Naive thymus-derived CD8-positive, alpha-beta T cell (primary cell): ENCODE data around the gene IKBKG. TPM values are rescaled to one million over a fixed set of nuclear protein-coding genes. Genes with fewer than 3 reads are reported as not detected.
"Not testable (repeated sequence)": the region's sequence is repeated elsewhere in the genome, so short reads cannot be mapped to it uniquely, and the experiment has no call there.

Source experiments
- ATAC-seq, 2 donors: fragments of 150-1000 bp; cut with Tn5 transposase in 1 of 2; sonication (Bioruptor Pico), chemical (Tn5 transposase) in 1 of 2; 1 replicate in 1 of 2; 2 replicates in 1 of 2; pipeline ENCODE4 v1.10.0; 2021; ENCODE audit warnings: mild to moderate bottlenecking in 2 of 2, moderate library complexity in 2 of 2
- POLR2A ChIA-PET: fragments of 350-600 bp; sonication (Branson Sonifier 250); formaldehyde crosslinking; loops from one replicate; lab custom pipeline; 2021; ENCODE audit warnings: antibody characterized with exemption; lab: Charles Lee
- DNase-seq, 10 donors: peaks; one replicate each; pipeline versions ENCODE4 v3.0.0 to v3.0.0-alpha.2; 2020 to 2022
- H3K27ac Mint-ChIP-seq, 10 donors: one replicate each; pipeline ENCODE4 v1.8.0; 2020 to 2022; ENCODE audit warnings: mild to moderate bottlenecking in 10 of 10, mixed read lengths in 10 of 10, moderate library complexity in 4 of 10, inconsistent platforms in 1 of 10
- H3K27me3 Mint-ChIP-seq, 5 donors: one replicate each; pipeline ENCODE4 v1.8.0; 2021 to 2022; ENCODE audit warnings: mixed read lengths in 5 of 5
- H3K36me3 Mint-ChIP-seq, 3 donors: one replicate each; pipeline ENCODE4 v1.8.0; 2020 to 2022; ENCODE audit warnings: mixed read lengths in 3 of 3, mild to moderate bottlenecking in 2 of 3, inconsistent platforms in 1 of 3
- H3K4me1 Mint-ChIP-seq, 4 donors: one replicate each; pipeline ENCODE4 v1.8.0; 2021 to 2022; ENCODE audit warnings: mixed read lengths in 4 of 4
- H3K4me3 Mint-ChIP-seq, 10 donors: one replicate each; pipeline ENCODE4 v1.8.0; 2020 to 2022; ENCODE audit warnings: mild to moderate bottlenecking in 10 of 10, mixed read lengths in 10 of 10, moderate library complexity in 6 of 10, inconsistent platforms in 1 of 10
- H3K9me3 Mint-ChIP-seq, 9 donors: one replicate each; pipeline ENCODE4 v1.8.0; 2020 to 2022; ENCODE audit warnings: mixed read lengths in 9 of 9, mild to moderate bottlenecking in 3 of 9, inconsistent platforms in 1 of 9, moderate library complexity in 1 of 9
- polyA plus RNA-seq, 3 donors: library from polyadenylated mRNA; unstranded; fragments of 300-500 nt; fragmentation: Illumina TruSeq; gene quantifications; one replicate each; pipeline ENCODE4 v1.2.3, GENCODE V29; 2021
- total RNA-seq, 8 experiments: library from RNA in 2 of 8; stranded (reverse) in 2 of 8; gene quantifications; one replicate each; pipeline ENCODE4 v1.2.3 and lab custom pipeline; 2021 to 2026

IKBKG gene
- total and polyA plus RNA-seq, 5 experiments from 2014 or later, result 18.4 to 48.2 (median 24.2) TPM

- ATAC-seq, result peak; percentile 74 to 85
- H3K4me3 Mint-ChIP-seq, H3K4me1 Mint-ChIP-seq, H3K36me3 Mint-ChIP-seq, H3K27me3 Mint-ChIP-seq, H3K9me3 Mint-ChIP-seq, DNase-seq, POLR2A ChIA-PET, H3K27ac Mint-ChIP-seq: not testable (repeated sequence)
Measured at GRCh38 chrX:154573061-154573460, 25.6 kb downstream of the IKBKG start.

DNA sequence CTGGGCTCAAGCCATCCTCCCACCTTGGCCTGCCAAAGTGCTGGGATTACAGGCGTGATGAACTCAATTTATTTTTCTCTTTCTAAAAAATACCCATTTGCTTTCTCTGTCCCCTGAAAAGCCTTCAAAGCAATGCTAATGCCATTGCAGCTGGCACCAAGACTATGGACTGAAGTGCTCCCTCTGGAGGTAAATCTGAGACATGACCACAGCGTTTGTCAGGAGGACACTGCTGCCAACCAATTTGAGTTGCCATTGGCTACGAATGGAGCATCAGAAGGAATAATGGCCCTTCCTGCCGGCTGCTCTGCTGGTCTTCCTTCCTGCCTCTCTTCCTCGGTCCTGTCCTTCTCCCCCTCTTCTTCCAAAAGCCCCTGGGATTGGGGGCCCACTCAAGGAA is 27.7 kb downstream of the IKBKG start:
- H3K9me3 Mint-ChIP-seq, H3K27me3 Mint-ChIP-seq, H3K36me3 Mint-ChIP-seq, H3K4me3 Mint-ChIP-seq, H3K27ac Mint-ChIP-seq, POLR2A ChIA-PET, H3K4me1 Mint-ChIP-seq, DNase-seq: not testable (repeated sequence)
- ATAC-seq, result peak in 1 of 2 donors; percentile 64

DNA sequence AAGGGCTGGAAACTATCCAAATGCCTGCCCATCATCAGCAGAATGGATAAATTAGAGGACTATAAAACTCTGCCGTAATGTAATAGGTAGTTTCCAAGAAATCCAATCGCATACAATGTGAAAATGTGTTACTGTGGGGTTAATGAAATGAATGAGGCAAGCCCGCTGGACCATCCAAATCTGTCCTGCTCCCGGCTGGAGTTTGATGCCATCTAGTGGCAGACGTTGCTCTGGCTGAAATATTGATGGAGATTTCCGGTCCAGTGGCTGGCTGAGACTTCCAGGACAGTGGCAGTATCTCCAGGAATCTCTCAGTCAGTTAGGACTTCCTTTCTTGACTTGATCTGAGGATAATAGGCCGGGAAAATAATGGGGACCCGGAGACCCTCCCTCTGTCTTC is 35.6 kb downstream of the IKBKG start:
- H3K4me1 Mint-ChIP-seq, H3K9me3 Mint-ChIP-seq, DNase-seq, H3K27me3 Mint-ChIP-seq, ATAC-seq, POLR2A ChIA-PET, H3K27ac Mint-ChIP-seq, H3K36me3 Mint-ChIP-seq, H3K4me3 Mint-ChIP-seq: not testable (repeated sequence)

- POLR2A ChIA-PET, H3K36me3 Mint-ChIP-seq, ATAC-seq, H3K4me3 Mint-ChIP-seq, H3K27me3 Mint-ChIP-seq, DNase-seq, H3K27ac Mint-ChIP-seq, H3K9me3 Mint-ChIP-seq, H3K4me1 Mint-ChIP-seq: not testable (repeated sequence)
Measured at GRCh38 chrX:154584585-154585183, 37.3 kb downstream of the IKBKG start, which contains the start of gene CTAG1A. TSS of gene CTAG1A (plus strand) at chrX:154585133. CDS start at chrX:154585207, 74 bp downstream.

- DNase-seq, H3K4me3 Mint-ChIP-seq: not testable (repeated sequence)
Measured at GRCh38 chrX:154590415-154590814, 43.0 kb downstream of the IKBKG start.

GRCh38 chrX:154592505-154592904 is 45.1 kb downstream of the IKBKG start:
- peaks cover 4 to 11% (median 8%) of the 10 kb centered on the region in 4 donors for H3K4me1 Mint-ChIP-seq
- ATAC-seq (no peak), DNase-seq (no peak)
- peaks cover 0 to 7% (median 0%) of the 10 kb centered on the region in 9 donors for H3K9me3 Mint-ChIP-seq
- POLR2A ChIA-PET, result no interaction called here
- H3K27me3 Mint-ChIP-seq, result no peaks in the 10 kb centered on the region
- H3K27ac Mint-ChIP-seq, result no peak overlapping the region
- peak overlapping the region in 1 of 10 donors; percentile 5 for H3K4me3 Mint-ChIP-seq
- no peaks in the 10 kb centered on the region for H3K36me3 Mint-ChIP-seq

More at GRCh38 chrX:154590415-154590814, 43.0 kb downstream of the IKBKG start:
- H3K27me3 Mint-ChIP-seq, H3K36me3 Mint-ChIP-seq, ATAC-seq, H3K27ac Mint-ChIP-seq, H3K9me3 Mint-ChIP-seq, POLR2A ChIA-PET, H3K4me1 Mint-ChIP-seq: not testable (repeated sequence)

DNA sequence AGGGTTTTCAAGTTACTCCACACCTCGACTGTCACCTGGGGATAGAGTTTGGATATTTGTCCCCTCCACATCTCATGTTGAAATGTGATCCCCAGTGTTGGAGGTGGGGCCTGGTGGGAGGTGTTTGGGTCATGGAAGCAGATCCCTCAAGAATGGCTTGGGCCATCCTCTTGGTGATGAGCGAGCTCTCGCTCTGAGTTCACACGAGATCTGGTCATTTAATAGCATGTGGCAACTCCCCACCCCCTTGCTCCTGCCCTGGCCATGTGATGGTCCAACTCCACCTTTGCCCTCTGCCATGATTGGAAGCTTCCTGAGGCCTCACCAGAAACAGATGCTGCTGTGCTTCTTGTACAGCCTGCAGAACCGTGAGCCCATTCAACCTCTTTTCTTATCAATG is 45.8 kb downstream of the IKBKG start:
- peaks cover 0 to 7% (median 0%) of the 10 kb centered on the region in 9 donors for H3K9me3 Mint-ChIP-seq
- ATAC-seq (no peak), DNase-seq (no peak)
- H3K4me1 Mint-ChIP-seq, result peaks cover 4 to 11% (median 8%) of the 10 kb centered on the region in 4 donors
- no peak overlapping the region for H3K4me3 Mint-ChIP-seq
- H3K27me3 Mint-ChIP-seq, result no peaks in the 10 kb centered on the region
- POLR2A ChIA-PET, result no interaction called here
- H3K36me3 Mint-ChIP-seq, result no peaks in the 10 kb centered on the region
- H3K27ac Mint-ChIP-seq, result no peak overlapping the region

DNA sequence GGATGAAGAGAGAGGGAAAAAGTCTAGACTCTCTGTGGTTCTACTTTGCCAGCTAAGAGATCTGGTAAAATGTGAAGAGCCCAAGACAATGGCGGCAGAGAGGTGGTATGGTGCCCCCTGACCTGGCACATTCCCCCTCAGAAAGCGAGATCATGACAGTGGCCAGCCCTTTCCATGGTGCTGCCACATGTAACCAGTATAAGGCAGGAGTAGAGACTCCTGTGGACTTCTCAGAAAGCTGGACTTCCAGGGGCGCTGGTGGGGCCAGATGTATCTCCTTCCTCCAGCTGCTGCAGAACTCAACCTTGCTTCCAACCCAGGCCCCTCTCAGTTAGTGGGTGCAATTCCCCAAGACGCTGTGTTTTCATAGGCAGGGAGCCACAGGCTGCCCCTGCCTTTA is 47.1 kb downstream of the IKBKG start:
- Mint-ChIP-seq H3K4me1 (peaks cover 4 to 11% (median 8%) of the 10 kb centered on the region in 4 donors), H3K27me3 (no peaks in the 10 kb centered on the region), H3K36me3 (no peaks in the 10 kb centered on the region), H3K4me3 (no peak overlapping the region), H3K27ac (no peak overlapping the region), H3K9me3 (peaks cover 0 to 7% (median 0%) of the 10 kb centered on the region in 9 donors)
- ATAC-seq, result no peak
- POLR2A ChIA-PET, result no interaction called here
- no peak for DNase-seq

- peak overlapping the region in 1 of 10 donors; percentile 84 for H3K27ac Mint-ChIP-seq
- peaks cover 0 to 7% (median 0%) of the 10 kb centered on the region in 9 donors for H3K9me3 Mint-ChIP-seq
- no peaks in the 10 kb centered on the region for H3K27me3 Mint-ChIP-seq
- DNase-seq (no peak), ATAC-seq (no peak)
- no peak overlapping the region for H3K4me3 Mint-ChIP-seq
- H3K36me3 Mint-ChIP-seq, result no peaks in the 10 kb centered on the region
- H3K4me1 Mint-ChIP-seq, result peaks cover 4 to 11% (median 8%) of the 10 kb centered on the region in 4 donors
- POLR2A ChIA-PET, result no interaction called here
Measured at GRCh38 chrX:154595559-154596249, 48.3 kb downstream of the IKBKG start.

DNA sequence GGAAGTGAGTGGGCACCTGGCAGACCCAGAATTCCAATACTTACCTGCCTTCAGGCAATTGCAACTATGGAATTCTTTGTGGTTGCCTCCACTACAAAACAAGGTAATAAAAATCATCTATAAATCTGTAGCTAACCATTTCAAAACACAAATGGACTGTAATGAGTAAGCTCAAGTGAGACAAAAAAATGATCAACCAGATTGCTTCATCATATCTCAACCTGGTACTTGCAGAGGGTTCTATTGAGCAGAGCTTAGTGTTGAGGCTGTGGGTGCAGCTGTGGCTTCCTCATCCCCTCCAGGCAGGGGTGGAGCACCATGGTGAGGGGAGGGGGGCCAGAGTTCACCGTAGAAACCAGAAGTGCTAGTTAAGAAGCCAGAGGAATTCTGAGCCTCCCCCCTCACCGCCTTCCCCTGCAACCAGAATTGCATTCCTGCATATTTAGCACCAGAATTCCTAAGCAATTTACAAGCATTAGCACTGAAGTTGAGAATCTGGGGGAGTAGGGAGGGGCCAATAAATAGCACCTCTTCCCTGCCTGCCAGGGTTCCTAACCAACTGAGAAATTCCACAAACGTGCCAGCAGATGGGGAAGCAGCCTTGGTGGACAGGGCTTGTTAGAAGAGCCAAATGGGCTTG is 49.0 kb downstream of the IKBKG start:
- no peaks in the 10 kb centered on the region for H3K36me3 Mint-ChIP-seq
- H3K4me3 Mint-ChIP-seq, result no peak overlapping the region
- H3K27ac Mint-ChIP-seq, result no peak overlapping the region
- DNase-seq, result no peak
- H3K9me3 Mint-ChIP-seq, result peaks cover 0 to 7% (median 0%) of the 10 kb centered on the region in 9 donors
- peak in 1 of 2 donors; percentile 50 for ATAC-seq
- POLR2A ChIA-PET, result no interaction called here
- peaks cover 4 to 11% (median 8%) of the 10 kb centered on the region in 4 donors for H3K4me1 Mint-ChIP-seq
- H3K27me3 Mint-ChIP-seq, result no peaks in the 10 kb centered on the region

DNA sequence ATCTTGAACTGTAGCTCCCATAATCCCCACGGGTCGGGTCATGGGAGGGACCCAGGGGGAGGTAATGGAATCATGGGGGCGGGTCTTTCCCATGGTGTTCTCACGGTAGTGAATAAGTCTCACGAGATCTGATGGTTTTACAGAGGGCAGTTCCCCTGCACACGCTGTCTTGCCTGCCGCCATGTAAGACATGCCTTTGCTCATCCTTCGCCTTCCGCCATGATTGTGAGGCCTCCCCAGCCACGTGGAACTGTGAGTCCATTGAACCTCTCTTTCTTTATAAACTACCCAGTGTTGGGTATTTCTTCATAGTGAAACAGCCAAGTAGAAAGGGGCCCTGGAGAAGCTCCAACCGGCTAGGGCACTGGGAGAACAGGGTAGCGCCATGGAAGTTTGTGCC is 49.8 kb downstream of the IKBKG start:
- POLR2A ChIA-PET, result no interaction called here
- ATAC-seq (no peak), DNase-seq (no peak)
- Mint-ChIP-seq H3K9me3 (peaks cover 0 to 3% (median 0%) of the 10 kb centered on the region in 9 donors), H3K27ac (no peak overlapping the region), H3K4me1 (peaks cover 4 to 11% (median 8%) of the 10 kb centered on the region in 4 donors), H3K36me3 (no peaks in the 10 kb centered on the region), H3K27me3 (peaks cover 0 to 2% (median 0%) of the 10 kb centered on the region in 5 donors), H3K4me3 (no peak overlapping the region)

- Mint-ChIP-seq H3K4me1 (peaks cover 4 to 11% (median 8%) of the 10 kb centered on the region in 4 donors), H3K4me3 (no peak overlapping the region), H3K27ac (no peak overlapping the region), H3K9me3 (peaks cover 0 to 2% (median 0%) of the 10 kb centered on the region in 9 donors), H3K27me3 (peaks cover 0 to 2% (median 0%) of the 10 kb centered on the region in 5 donors), H3K36me3 (no peaks in the 10 kb centered on the region)
- DNase-seq, result no peak
- POLR2A ChIA-PET, result no interaction called here
- ATAC-seq, result no peak
Measured at GRCh38 chrX:154598656-154599055, 51.2 kb downstream of the IKBKG start.

- no peak for DNase-seq
- H3K4me1 Mint-ChIP-seq, result peaks cover 4 to 11% (median 8%) of the 10 kb centered on the region in 4 donors
- H3K9me3 Mint-ChIP-seq, result peaks cover 0 to 2% (median 0%) of the 10 kb centered on the region in 9 donors
- POLR2A ChIA-PET, result no interaction called here
- peaks cover 0 to 2% (median 0%) of the 10 kb centered on the region in 5 donors for H3K27me3 Mint-ChIP-seq
- no peak overlapping the region for H3K4me3 Mint-ChIP-seq
- ATAC-seq, result no peak
- H3K27ac Mint-ChIP-seq, result no peak overlapping the region
- no peaks in the 10 kb centered on the region for H3K36me3 Mint-ChIP-seq
Measured at GRCh38 chrX:154599531-154599930, 52.1 kb downstream of the IKBKG start.
